HFF-Myc (cell line): ENCODE results near the gene RSPH6A.

ENCODE experiments used
- DNase-seq: peaks from one replicate; pipeline ENCODE4 v3.0.0-alpha.2; 2011; ENCODE audit warnings: low read depth; ENCODE audit errors: extremely low read depth
- H3K4me3 ChIP-seq: replicated peaks from 2 replicates; pipeline ENCODE4 v1.5.1; 2011; ENCODE audit warnings: low read depth, mild to moderate bottlenecking, control low read depth, low read length
- TF ChIP-seq, protein P1 (sequence below): IDR thresholded peaks from 2 replicates; pipeline ENCODE4 v1.5.1; 2012; ENCODE audit warnings: mild to moderate bottlenecking, low read depth, low read length, control low read depth; ENCODE audit errors: missing control alignments

The RSPH6A gene

DNA sequence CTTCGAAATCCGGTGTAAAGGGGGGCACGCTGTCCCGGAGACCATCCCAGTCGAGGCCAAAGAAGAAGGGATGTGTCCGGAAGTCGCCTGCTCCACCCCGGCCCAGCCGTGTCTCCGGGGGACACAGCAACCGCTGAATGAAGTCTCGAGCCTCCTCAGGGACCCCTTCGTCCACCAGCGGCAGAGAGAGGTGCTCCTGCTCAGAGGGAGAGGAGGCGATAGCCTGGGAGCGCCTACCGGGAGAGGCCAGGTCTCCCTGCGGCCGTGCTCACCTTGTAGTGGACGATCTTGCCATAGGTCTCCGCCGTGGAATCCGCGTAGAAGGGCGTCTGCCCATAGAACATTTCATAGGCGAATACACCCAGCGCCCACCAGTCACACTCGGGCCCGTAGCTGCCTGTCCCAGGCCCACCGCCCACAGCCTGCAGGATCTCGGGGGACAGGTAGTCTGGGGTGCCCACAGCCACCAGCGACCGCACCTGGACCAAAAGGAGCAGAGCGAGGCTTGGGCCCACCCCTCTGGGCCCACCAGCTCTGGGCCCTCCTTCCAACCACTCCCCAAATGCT, 37.6 kb downstream of the RSPH6A start:
- no peak overlapping the region for H3K4me3 ChIP-seq
- no peak for DNase-seq
- TF ChIP-seq, protein P1, sequence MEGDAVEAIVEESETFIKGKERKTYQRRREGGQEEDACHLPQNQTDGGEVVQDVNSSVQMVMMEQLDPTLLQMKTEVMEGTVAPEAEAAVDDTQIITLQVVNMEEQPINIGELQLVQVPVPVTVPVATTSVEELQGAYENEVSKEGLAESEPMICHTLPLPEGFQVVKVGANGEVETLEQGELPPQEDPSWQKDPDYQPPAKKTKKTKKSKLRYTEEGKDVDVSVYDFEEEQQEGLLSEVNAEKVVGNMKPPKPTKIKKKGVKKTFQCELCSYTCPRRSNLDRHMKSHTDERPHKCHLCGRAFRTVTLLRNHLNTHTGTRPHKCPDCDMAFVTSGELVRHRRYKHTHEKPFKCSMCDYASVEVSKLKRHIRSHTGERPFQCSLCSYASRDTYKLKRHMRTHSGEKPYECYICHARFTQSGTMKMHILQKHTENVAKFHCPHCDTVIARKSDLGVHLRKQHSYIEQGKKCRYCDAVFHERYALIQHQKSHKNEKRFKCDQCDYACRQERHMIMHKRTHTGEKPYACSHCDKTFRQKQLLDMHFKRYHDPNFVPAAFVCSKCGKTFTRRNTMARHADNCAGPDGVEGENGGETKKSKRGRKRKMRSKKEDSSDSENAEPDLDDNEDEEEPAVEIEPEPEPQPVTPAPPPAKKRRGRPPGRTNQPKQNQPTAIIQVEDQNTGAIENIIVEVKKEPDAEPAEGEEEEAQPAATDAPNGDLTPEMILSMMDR = no peak

- TF ChIP-seq, protein P1 = no peak
- no peak for DNase-seq
- H3K4me3 ChIP-seq = no peak overlapping the region
These were observed 40.3 kb downstream of the RSPH6A start for GRCh38 chr19:45774765-45775164.

- TF ChIP-seq, protein P1 = no peak
- DNase-seq = no peak
- no peak overlapping the region for H3K4me3 ChIP-seq
These were observed 41.7 kb downstream of the RSPH6A start for GRCh38 chr19:45773384-45773783.

- TF ChIP-seq, protein P1 = no peak
- no peak for DNase-seq
These were observed 42.2 kb downstream of the RSPH6A start for GRCh38 chr19:45772912-45773311.

DNA sequence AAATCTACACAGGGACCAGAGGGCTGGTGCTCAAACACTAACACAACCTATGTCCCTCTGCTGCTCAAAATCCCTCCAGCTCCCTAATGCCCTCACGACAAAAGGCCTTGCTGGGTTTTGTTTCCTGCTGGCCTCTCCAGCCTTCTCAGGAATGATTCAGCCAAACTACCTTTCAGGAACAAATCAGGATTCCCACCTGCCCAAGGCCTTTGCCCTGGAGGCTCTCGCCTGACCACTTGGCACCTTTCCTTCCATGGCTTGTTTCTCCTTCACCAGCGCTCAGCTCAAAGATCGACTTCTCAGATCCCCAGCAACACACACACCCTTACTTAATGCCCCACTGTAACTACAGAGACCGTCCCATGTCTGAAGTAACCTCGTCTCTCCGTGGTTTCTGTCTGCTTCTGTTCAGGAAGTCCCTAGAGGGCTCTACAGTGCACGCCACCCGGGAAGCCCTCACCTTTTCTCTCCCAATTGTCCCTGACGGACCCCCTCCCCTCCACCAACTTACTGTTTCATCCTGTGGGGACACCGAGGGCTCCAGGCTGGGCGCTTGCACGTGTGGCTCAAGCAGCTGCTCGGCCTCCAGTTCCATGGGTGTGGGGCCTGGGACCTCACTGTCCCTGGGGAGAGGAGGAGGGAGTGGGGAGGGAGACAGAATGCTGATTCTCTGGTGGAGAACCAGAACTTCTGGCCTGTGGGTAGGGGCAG, 42.8 kb downstream of the RSPH6A start:
- TF ChIP-seq, protein P1 = no peak
- no peak overlapping the region for H3K4me3 ChIP-seq
- no peak for DNase-seq

More at GRCh38 chr19:45772912-45773311, 42.2 kb downstream of the RSPH6A start:
- no peak overlapping the region for H3K4me3 ChIP-seq

- H3K4me3 ChIP-seq = no peak overlapping the region
These were observed 43.7 kb downstream of the RSPH6A start for GRCh38 chr19:45771311-45771933.

More at GRCh38 chr19:45771311-45771933, 43.7 kb downstream of the RSPH6A start:
- no peak for DNase-seq
- TF ChIP-seq, protein P1 = no peak
